ENCODE results near the gene CCDC141.
"Not testable (repeated sequence)": the region's sequence is repeated elsewhere in the genome, so short reads cannot be mapped to it uniquely, and the experiment has no call there.

Gene CCDC141

GRCh38 chr2:179031731-179032408 is 18.1 kb downstream of the CCDC141 start:
- DNase-seq, result peak; percentile 82

GRCh38 chr2:179024445-179024844 is 25.5 kb downstream of the CCDC141 start:
- no peak for DNase-seq

GRCh38 chr2:179022685-179023084 is 27.3 kb downstream of the CCDC141 start:
- no peak for DNase-seq

GRCh38 chr2:179021258-179021657 is 28.7 kb downstream of the CCDC141 start:
- DNase-seq, result peak; percentile 9

- peak; percentile 61 for DNase-seq
Measured at GRCh38 chr2:179020156-179020750, 29.7 kb downstream of the CCDC141 start.

- DNase-seq, result no peak
Measured at GRCh38 chr2:179019260-179019659, 30.7 kb downstream of the CCDC141 start.

GRCh38 chr2:179017773-179018357 is 32.1 kb downstream of the CCDC141 start:
- no peak for DNase-seq

- not testable (repeated sequence) for DNase-seq
Measured at GRCh38 chr2:179014189-179014588, 35.7 kb downstream of the CCDC141 start.

- no peak for DNase-seq
Measured at GRCh38 chr2:179005976-179006375, 44.0 kb downstream of the CCDC141 start.

GRCh38 chr2:178999476-178999875 is 50.5 kb downstream of the CCDC141 start:
- no peak for DNase-seq

- DNase-seq, result no peak
Measured at GRCh38 chr2:178998539-178998938, 51.4 kb downstream of the CCDC141 start.

- no peak for DNase-seq
Measured at GRCh38 chr2:178997477-178997876, 52.5 kb downstream of the CCDC141 start.

GRCh38 chr2:178997067-178997466 is 52.9 kb downstream of the CCDC141 start:
- no peak for DNase-seq

GRCh38 chr2:178994264-178994663 is 55.7 kb downstream of the CCDC141 start:
- DNase-seq, result no peak

- no peak for DNase-seq
Measured at GRCh38 chr2:178993788-178994187, 56.1 kb downstream of the CCDC141 start.

GRCh38 chr2:178992719-178993118 is 57.2 kb downstream of the CCDC141 start:
- not testable (repeated sequence) for DNase-seq

- no peak for DNase-seq
Measured at GRCh38 chr2:178990533-178991241, 59.2 kb downstream of the CCDC141 start.

- DNase-seq, result not testable (repeated sequence)
Measured at GRCh38 chr2:178989424-178989823, 60.5 kb downstream of the CCDC141 start.

- DNase-seq, result not testable (repeated sequence)
Measured at GRCh38 chr2:178982652-178983051, 67.3 kb downstream of the CCDC141 start.

- DNase-seq, result no peak
Measured at GRCh38 chr2:178980815-178981214, 69.1 kb downstream of the CCDC141 start.

- DNase-seq, result no peak
Measured at GRCh38 chr2:178978667-178979066, 71.3 kb downstream of the CCDC141 start.

GRCh38 chr2:178976351-178976750 is 73.6 kb downstream of the CCDC141 start:
- DNase-seq, result no peak

GRCh38 chr2:178962805-178963433 is 87.0 kb downstream of the CCDC141 start:
- DNase-seq, result no peak
